Neural crest cell (in vitro differentiated cells): ENCODE results near the gene COMP. TPM values are rescaled to one million over a fixed set of nuclear protein-coding genes. Genes with fewer than 3 reads are reported as not detected.

ENCODE experiments used
- DNase-seq: peaks from one replicate; pipeline ENCODE4 v3.0.0; 2021; ENCODE audit warnings: low read depth, mixed read lengths, low spot score
- H3K27ac Mint-ChIP-seq: one replicate; pipeline ENCODE4 v1.8.0; 2021; ENCODE audit warnings: mild to moderate bottlenecking, mixed read lengths; ENCODE audit not compliant: unreplicated experiment
- H3K27me3 Mint-ChIP-seq: 2 replicates; pipeline ENCODE4 v1.8.0; 2021; ENCODE audit warnings: low read depth, mild to moderate bottlenecking, mixed read lengths
- H3K36me3 Mint-ChIP-seq: 2 replicates; pipeline ENCODE4 v1.8.0; 2021; ENCODE audit warnings: low read depth, mild to moderate bottlenecking, mixed read lengths
- H3K4me1 Mint-ChIP-seq: 2 replicates; pipeline ENCODE4 v1.8.0; 2021; ENCODE audit warnings: mixed read lengths
- H3K4me3 Mint-ChIP-seq: one replicate; pipeline ENCODE4 v1.8.0; 2021; ENCODE audit warnings: mild to moderate bottlenecking, mixed read lengths
- H3K9me3 Mint-ChIP-seq: 2 replicates; pipeline ENCODE4 v1.8.0; 2021; ENCODE audit warnings: mixed read lengths
- CTCF ChIP-seq: fragments of 200-600 bp; sonication (generic); conservative IDR thresholded peaks from 2 replicates; pipeline ENCODE4 v1.5.0; 2021; ENCODE audit warnings: antibody characterized with exemption, mild to moderate bottlenecking
- total RNA-seq: library from RNA; stranded (reverse); gene quantifications from 2 replicates; pipeline ENCODE4 v1.2.1, GENCODE V29; 2021

COMP gene
- total RNA-seq, 1 donor from 2014 or later = not detected

- H3K9me3 Mint-ChIP-seq = no peaks in the 10 kb centered on the region
- no peak for TF ChIP-seq CTCF
- peaks cover 7% of the 10 kb centered on the region for H3K36me3 Mint-ChIP-seq
- H3K27ac Mint-ChIP-seq = peak overlapping the region; percentile 29
- no peak for DNase-seq
- H3K4me1 Mint-ChIP-seq = peaks cover 10% of the 10 kb centered on the region
- H3K27me3 Mint-ChIP-seq = no peaks in the 10 kb centered on the region
- H3K4me3 Mint-ChIP-seq = no peak overlapping the region
Measured at GRCh38 chr19:18750295-18750970, 40.7 kb downstream of the COMP start.

- no peak for TF ChIP-seq CTCF
- Mint-ChIP-seq H3K27me3 (no peaks in the 10 kb centered on the region), H3K27ac (peak overlapping the region; percentile 79), H3K4me1 (peaks cover 10% of the 10 kb centered on the region), H3K9me3 (no peaks in the 10 kb centered on the region), H3K4me3 (no peak overlapping the region), H3K36me3 (peaks cover 7% of the 10 kb centered on the region)
- DNase-seq = no peak
Measured at GRCh38 chr19:18749362-18750231, 41.5 kb downstream of the COMP start.

GRCh38 chr19:18746401-18747325 is 44.4 kb downstream of the COMP start:
- no peak for TF ChIP-seq CTCF
- no peaks in the 10 kb centered on the region for H3K9me3 Mint-ChIP-seq
- H3K36me3 Mint-ChIP-seq = peaks cover 2% of the 10 kb centered on the region
- H3K4me1 Mint-ChIP-seq = peaks cover 10% of the 10 kb centered on the region
- DNase-seq = no peak
- no peak overlapping the region for H3K4me3 Mint-ChIP-seq
- no peaks in the 10 kb centered on the region for H3K27me3 Mint-ChIP-seq
- peak overlapping the region; percentile 27 for H3K27ac Mint-ChIP-seq

GRCh38 chr19:18745931-18746330 is 45.2 kb downstream of the COMP start:
- no peak for DNase-seq
- TF ChIP-seq CTCF = no peak
- peaks cover 2% of the 10 kb centered on the region for H3K36me3 Mint-ChIP-seq
- H3K4me3 Mint-ChIP-seq = no peak overlapping the region
- H3K27ac Mint-ChIP-seq = no peak overlapping the region
- no peaks in the 10 kb centered on the region for H3K9me3 Mint-ChIP-seq
- H3K4me1 Mint-ChIP-seq = peaks cover 10% of the 10 kb centered on the region
- no peaks in the 10 kb centered on the region for H3K27me3 Mint-ChIP-seq
